Subcutaneous abdominal adipose tissue (tissue), 5 donors: Measurements from ENCODE around the gene PRICKLE2.

Source experiments
- H3K27ac ChIP-seq: one replicate; pipeline ENCODE4 v1.7.0; 2013; ENCODE audit warnings: low read depth, mild to moderate bottlenecking, inconsistent platforms, low read length, moderate library complexity
- H3K27me3 ChIP-seq, 5 donors: one replicate each; pipeline ENCODE4 v1.7.0; 2013; ENCODE audit warnings: low read length in 5 of 5, inconsistent platforms in 1 of 5; ENCODE audit not compliant: control insufficient read depth in 5 of 5, insufficient read depth in 4 of 5
- H3K36me3 ChIP-seq, 5 donors: one replicate each; pipeline ENCODE4 v1.7.0; 2013; ENCODE audit warnings: low read length in 5 of 5; ENCODE audit not compliant: control insufficient read depth in 5 of 5, insufficient read depth in 5 of 5
- H3K4me1 ChIP-seq, 5 donors: one replicate each; pipeline ENCODE4 v1.7.0; 2013; ENCODE audit warnings: low read length in 5 of 5, mild to moderate bottlenecking in 3 of 5, moderate library complexity in 1 of 5; ENCODE audit not compliant: control insufficient read depth in 5 of 5, insufficient read depth in 5 of 5
- H3K4me3 ChIP-seq, 5 donors: one replicate each; pipeline ENCODE4 v1.7.0; 2013; ENCODE audit warnings: low read length in 5 of 5, low read depth in 1 of 5
- H3K9ac ChIP-seq, 5 donors: one replicate each; pipeline ENCODE4 v1.7.0; 2013; ENCODE audit warnings: low read length in 5 of 5, mild to moderate bottlenecking in 4 of 5, moderate library complexity in 3 of 5
- H3K9me3 ChIP-seq, 5 donors: one replicate each; pipeline ENCODE4 v1.7.0; 2013; ENCODE audit warnings: low read length in 5 of 5; ENCODE audit not compliant: control insufficient read depth in 5 of 5
- donor health status: healthy.
- donor health status: healthy.
- donor health status: healthy.
- donor health status: healthy.
- donor health status: healthy.

PRICKLE2 gene

GRCh38 chr3:64111872-64112271 lies 113.4 kb downstream of the PRICKLE2 start:
- Histone ChIP-seq H3K4me1 (peaks cover 0 to 4% (median 3%) of the 10 kb centered on the region in 5 donors), H3K27ac (no peak overlapping the region), H3K9ac (no peak overlapping the region), H3K36me3 (peaks cover 0 to 23% (median 17%) of the 10 kb centered on the region in 5 donors), H3K4me3 (no peak overlapping the region), H3K27me3 (no peaks in the 10 kb centered on the region), H3K9me3 (peaks cover 0 to 7% (median 0%) of the 10 kb centered on the region in 5 donors)

GRCh38 chr3:64111083-64111482 lies 114.2 kb downstream of the PRICKLE2 start:
- peaks cover 0 to 7% (median 0%) of the 10 kb centered on the region in 5 donors for H3K9me3 ChIP-seq
- no peak overlapping the region for H3K27ac ChIP-seq
- no peak overlapping the region for H3K4me3 ChIP-seq
- H3K27me3 ChIP-seq: no peaks in the 10 kb centered on the region
- no peak overlapping the region for H3K9ac ChIP-seq
- peaks cover 0 to 29% (median 20%) of the 10 kb centered on the region in 5 donors for H3K36me3 ChIP-seq
- peaks cover 0 to 4% (median 3%) of the 10 kb centered on the region in 5 donors for H3K4me1 ChIP-seq

GRCh38 chr3:64110071-64110470 lies 115.2 kb downstream of the PRICKLE2 start:
- Histone ChIP-seq H3K27ac (no peak overlapping the region), H3K4me3 (no peak overlapping the region), H3K27me3 (no peaks in the 10 kb centered on the region), H3K36me3 (peaks cover 5 to 33% (median 23%) of the 10 kb centered on the region in 5 donors), H3K9me3 (peaks cover 0 to 4% (median 0%) of the 10 kb centered on the region in 5 donors), H3K4me1 (peaks cover 0 to 5% (median 3%) of the 10 kb centered on the region in 5 donors), H3K9ac (no peak overlapping the region)

GRCh38 chr3:64109438-64109837 lies 115.8 kb downstream of the PRICKLE2 start:
- H3K27me3 ChIP-seq: no peaks in the 10 kb centered on the region
- no peak overlapping the region for H3K4me3 ChIP-seq
- peaks cover 0 to 9% (median 4%) of the 10 kb centered on the region in 5 donors for H3K4me1 ChIP-seq
- H3K36me3 ChIP-seq: peaks cover 5 to 33% (median 24%) of the 10 kb centered on the region in 5 donors
- no peak overlapping the region for H3K27ac ChIP-seq
- no peak overlapping the region for H3K9ac ChIP-seq
- H3K9me3 ChIP-seq: no peaks in the 10 kb centered on the region

GRCh38 chr3:64108784-64109317 lies 116.4 kb downstream of the PRICKLE2 start:
- Histone ChIP-seq H3K36me3 (peaks cover 10 to 37% (median 24%) of the 10 kb centered on the region in 5 donors), H3K27ac (no peak overlapping the region)

GRCh38 chr3:64108231-64108630 lies 117.0 kb downstream of the PRICKLE2 start:
- H3K36me3 ChIP-seq: peaks cover 10 to 34% (median 24%) of the 10 kb centered on the region in 5 donors
- H3K4me1 ChIP-seq: peaks cover 0 to 8% (median 3%) of the 10 kb centered on the region in 5 donors
- H3K9me3 ChIP-seq: no peaks in the 10 kb centered on the region
- H3K4me3 ChIP-seq: no peak overlapping the region
- no peak overlapping the region for H3K9ac ChIP-seq
- H3K27me3 ChIP-seq: no peaks in the 10 kb centered on the region
- no peak overlapping the region for H3K27ac ChIP-seq

More at GRCh38 chr3:64108784-64109317, 116.4 kb downstream of the PRICKLE2 start:
- peaks cover 0 to 9% (median 4%) of the 10 kb centered on the region in 5 donors for H3K4me1 ChIP-seq
- H3K27me3 ChIP-seq: no peaks in the 10 kb centered on the region
- no peaks in the 10 kb centered on the region for H3K9me3 ChIP-seq
- H3K9ac ChIP-seq: no peak overlapping the region
- no peak overlapping the region for H3K4me3 ChIP-seq

- Histone ChIP-seq H3K36me3 (peaks cover 10 to 29% (median 21%) of the 10 kb centered on the region in 5 donors), H3K9me3 (no peaks in the 10 kb centered on the region), H3K27me3 (no peaks in the 10 kb centered on the region), H3K27ac (no peak overlapping the region), H3K4me1 (peaks cover 0 to 8% (median 3%) of the 10 kb centered on the region in 5 donors), H3K4me3 (no peak overlapping the region), H3K9ac (no peak overlapping the region)
Measured at GRCh38 chr3:64107190-64107589, 118.1 kb downstream of the PRICKLE2 start.

- H3K4me1 ChIP-seq: peaks cover 0 to 8% (median 3%) of the 10 kb centered on the region in 5 donors
Measured at GRCh38 chr3:64105816-64106215, 119.5 kb downstream of the PRICKLE2 start.

GRCh38 chr3:64104691-64105111 lies 120.6 kb downstream of the PRICKLE2 start:
- H3K9ac ChIP-seq: no peak overlapping the region
- H3K27me3 ChIP-seq: no peaks in the 10 kb centered on the region
- peaks cover 7 to 27% (median 12%) of the 10 kb centered on the region in 5 donors for H3K36me3 ChIP-seq
- H3K4me3 ChIP-seq: no peak overlapping the region
- peaks cover 0 to 11% (median 3%) of the 10 kb centered on the region in 5 donors for H3K4me1 ChIP-seq
- H3K27ac ChIP-seq: no peak overlapping the region
- no peaks in the 10 kb centered on the region for H3K9me3 ChIP-seq

More at GRCh38 chr3:64105816-64106215, 119.5 kb downstream of the PRICKLE2 start:
- H3K4me3 ChIP-seq: no peak overlapping the region
- H3K27ac ChIP-seq: no peak overlapping the region
- H3K9ac ChIP-seq: no peak overlapping the region
- H3K36me3 ChIP-seq: peaks cover 6 to 32% (median 15%) of the 10 kb centered on the region in 5 donors
- no peaks in the 10 kb centered on the region for H3K27me3 ChIP-seq
- H3K9me3 ChIP-seq: no peaks in the 10 kb centered on the region

GRCh38 chr3:64104006-64104405 lies 121.3 kb downstream of the PRICKLE2 start:
- Histone ChIP-seq H3K4me3 (no peak overlapping the region), H3K27me3 (no peaks in the 10 kb centered on the region), H3K4me1 (peaks cover 0 to 11% (median 3%) of the 10 kb centered on the region in 5 donors), H3K9ac (no peak overlapping the region), H3K9me3 (no peaks in the 10 kb centered on the region), H3K36me3 (peaks cover 10 to 34% (median 19%) of the 10 kb centered on the region in 5 donors), H3K27ac (no peak overlapping the region)
